Uterus (tissue), 2 donors: ENCODE data around the gene IRGM.

Source experiments
- POLR2A ChIP-seq, 2 donors: fragments of 450-650 bp; IDR thresholded peaks; one replicate each; pipeline ENCODE4 v1.6.1; 2016; ENCODE audit warnings: antibody characterized with exemption in 2 of 2, mild to moderate bottlenecking in 1 of 2, moderate library complexity in 1 of 2
- TF ChIP-seq, protein P1 (sequence below), 4 experiments: fragments of 200-600 bp in 2 of 4; fragments of 450-650 bp in 2 of 4; sonication (generic) in 2 of 4; IDR thresholded peaks; one replicate each; pipeline ENCODE4 v1.5.1; 2016 to 2019; ENCODE audit warnings: antibody characterized with exemption in 4 of 4, mild to moderate bottlenecking in 2 of 4, moderate library complexity in 1 of 4

DNA sequence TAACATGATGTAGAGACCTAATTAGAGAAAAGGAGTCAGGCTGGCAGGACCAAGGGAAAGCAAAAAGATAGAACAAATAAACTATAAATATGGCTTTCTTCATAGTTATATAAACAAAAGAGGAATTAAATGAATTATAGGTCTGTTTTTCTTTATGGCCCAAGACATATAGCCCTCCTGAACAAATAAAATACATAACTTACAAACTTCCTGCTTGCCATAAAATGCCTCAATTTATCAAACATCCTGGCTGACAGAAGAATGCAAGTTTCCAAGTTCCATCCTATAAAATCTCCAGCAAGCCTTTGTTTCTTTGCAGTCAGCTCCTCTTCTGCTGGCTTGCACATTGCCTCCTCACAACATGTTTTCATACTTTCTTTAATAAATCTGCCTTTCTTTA, 31.3 kb upstream of the IRGM start:
- TF ChIP-seq POLR2A (IDR thresholded peaks at IDR 0.05) = no peak
- TF ChIP-seq, protein P1, sequence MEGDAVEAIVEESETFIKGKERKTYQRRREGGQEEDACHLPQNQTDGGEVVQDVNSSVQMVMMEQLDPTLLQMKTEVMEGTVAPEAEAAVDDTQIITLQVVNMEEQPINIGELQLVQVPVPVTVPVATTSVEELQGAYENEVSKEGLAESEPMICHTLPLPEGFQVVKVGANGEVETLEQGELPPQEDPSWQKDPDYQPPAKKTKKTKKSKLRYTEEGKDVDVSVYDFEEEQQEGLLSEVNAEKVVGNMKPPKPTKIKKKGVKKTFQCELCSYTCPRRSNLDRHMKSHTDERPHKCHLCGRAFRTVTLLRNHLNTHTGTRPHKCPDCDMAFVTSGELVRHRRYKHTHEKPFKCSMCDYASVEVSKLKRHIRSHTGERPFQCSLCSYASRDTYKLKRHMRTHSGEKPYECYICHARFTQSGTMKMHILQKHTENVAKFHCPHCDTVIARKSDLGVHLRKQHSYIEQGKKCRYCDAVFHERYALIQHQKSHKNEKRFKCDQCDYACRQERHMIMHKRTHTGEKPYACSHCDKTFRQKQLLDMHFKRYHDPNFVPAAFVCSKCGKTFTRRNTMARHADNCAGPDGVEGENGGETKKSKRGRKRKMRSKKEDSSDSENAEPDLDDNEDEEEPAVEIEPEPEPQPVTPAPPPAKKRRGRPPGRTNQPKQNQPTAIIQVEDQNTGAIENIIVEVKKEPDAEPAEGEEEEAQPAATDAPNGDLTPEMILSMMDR (IDR thresholded peaks at IDR 0.05) = no peak
